HFFc6 (cell line): Measurements from ENCODE around the gene FHIT. TPM values are rescaled to one million over a fixed set of nuclear protein-coding genes. Genes with fewer than 3 reads are reported as not detected.
"Not testable (repeated sequence)": the region's sequence is repeated elsewhere in the genome, so short reads cannot be mapped to it uniquely, and the experiment has no call there.

Source experiments
- DNase-seq: peaks from one replicate; pipeline ENCODE4 v3.0.0-alpha.2; 2018
- H3K27ac Mint-ChIP-seq: 2 replicates; pipeline ENCODE4 v1.8.0; 2020; ENCODE audit warnings: mild to moderate bottlenecking, mixed read lengths
- H3K27me3 Mint-ChIP-seq: 2 replicates; pipeline ENCODE4 v1.8.0; 2021; ENCODE audit warnings: mild to moderate bottlenecking, moderate library complexity, mixed read lengths; ENCODE audit not compliant: insufficient read depth
- H3K36me3 Mint-ChIP-seq: 2 replicates; pipeline ENCODE4 v1.8.0; 2021; ENCODE audit warnings: low read depth, mixed read lengths
- H3K4me1 Mint-ChIP-seq: 2 replicates; pipeline ENCODE4 v1.8.0; 2020; ENCODE audit warnings: low read depth, mixed read lengths
- H3K4me3 Mint-ChIP-seq: 2 replicates; pipeline ENCODE4 v1.8.0; 2020; ENCODE audit warnings: mild to moderate bottlenecking, moderate library complexity, mixed read lengths
- H3K9me3 Mint-ChIP-seq: 2 replicates; pipeline ENCODE4 v1.8.0; 2020; ENCODE audit warnings: mild to moderate bottlenecking, mixed read lengths
- total RNA-seq, 6 experiments: library from RNA; stranded (reverse); fragmentation: NEBNext Ultra II Directional; extraction: Animal tissue kit (Norgen Biotek cat#: 25700); gene quantifications; 2 replicates in 1 of 6; 3 replicates in 5 of 6; pipeline ENCODE4 v1.2.3, GENCODE V29; 2021
- TF ChIP-seq, protein P1 (sequence below): fragments of 200-600 bp; sonication (generic); IDR thresholded peaks from 2 replicates; pipeline ENCODE4 v1.5.0; 2021; ENCODE audit warnings: antibody characterized with exemption, mild to moderate bottlenecking

Gene FHIT
- total RNA-seq, 6 experiments from 2014 or later = 0.33 to 0.38 TPM; not detected in 4

DNA sequence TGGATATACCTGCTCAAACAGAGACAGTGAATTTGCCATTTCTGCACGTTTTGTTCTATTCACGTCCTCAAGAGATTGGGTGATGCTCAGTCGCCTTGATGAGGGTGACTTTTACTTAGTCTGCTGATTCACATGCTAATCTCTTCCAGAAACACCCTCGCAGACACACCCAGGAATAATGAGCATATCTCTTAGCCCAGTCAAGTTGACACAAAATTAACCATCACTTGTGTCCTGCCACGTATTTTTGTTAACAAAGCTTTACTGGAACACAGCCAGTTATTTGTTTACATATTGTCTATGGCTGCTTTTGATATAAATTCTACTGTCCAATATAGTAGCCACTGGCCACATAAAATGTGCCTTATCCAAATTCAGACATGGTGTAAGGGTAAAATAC is 218.3 kb downstream of the FHIT start:
- no peak for DNase-seq
- TF ChIP-seq, protein P1, sequence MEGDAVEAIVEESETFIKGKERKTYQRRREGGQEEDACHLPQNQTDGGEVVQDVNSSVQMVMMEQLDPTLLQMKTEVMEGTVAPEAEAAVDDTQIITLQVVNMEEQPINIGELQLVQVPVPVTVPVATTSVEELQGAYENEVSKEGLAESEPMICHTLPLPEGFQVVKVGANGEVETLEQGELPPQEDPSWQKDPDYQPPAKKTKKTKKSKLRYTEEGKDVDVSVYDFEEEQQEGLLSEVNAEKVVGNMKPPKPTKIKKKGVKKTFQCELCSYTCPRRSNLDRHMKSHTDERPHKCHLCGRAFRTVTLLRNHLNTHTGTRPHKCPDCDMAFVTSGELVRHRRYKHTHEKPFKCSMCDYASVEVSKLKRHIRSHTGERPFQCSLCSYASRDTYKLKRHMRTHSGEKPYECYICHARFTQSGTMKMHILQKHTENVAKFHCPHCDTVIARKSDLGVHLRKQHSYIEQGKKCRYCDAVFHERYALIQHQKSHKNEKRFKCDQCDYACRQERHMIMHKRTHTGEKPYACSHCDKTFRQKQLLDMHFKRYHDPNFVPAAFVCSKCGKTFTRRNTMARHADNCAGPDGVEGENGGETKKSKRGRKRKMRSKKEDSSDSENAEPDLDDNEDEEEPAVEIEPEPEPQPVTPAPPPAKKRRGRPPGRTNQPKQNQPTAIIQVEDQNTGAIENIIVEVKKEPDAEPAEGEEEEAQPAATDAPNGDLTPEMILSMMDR = no peak
- Mint-ChIP-seq H3K4me1 (no peaks in the 10 kb centered on the region), H3K9me3 (peaks cover 13% of the 10 kb centered on the region), H3K27ac (no peak overlapping the region), H3K27me3 (peaks cover 3% of the 10 kb centered on the region; the same call in 1 of the 2 replicates), H3K4me3 (no peak overlapping the region), H3K36me3 (no peaks in the 10 kb centered on the region)

DNA sequence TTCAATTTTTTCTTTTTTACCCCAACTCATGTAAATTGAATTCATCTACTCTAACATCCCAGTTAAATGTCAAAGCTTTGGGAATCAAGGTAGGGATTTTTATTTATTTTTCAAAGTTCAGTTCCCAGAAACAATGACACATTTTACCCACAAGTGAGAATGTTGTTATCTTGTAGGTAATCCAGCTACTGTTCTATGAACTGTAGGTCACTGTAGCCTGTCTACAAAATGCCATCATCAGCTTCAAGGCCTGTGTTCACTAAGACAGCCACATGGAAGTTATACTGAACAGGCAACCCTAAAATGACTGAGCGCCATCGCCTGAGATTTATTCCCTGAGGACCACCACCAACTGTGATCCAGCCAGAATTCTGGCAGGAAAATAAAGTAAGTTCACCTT is 219.7 kb downstream of the FHIT start:
- H3K27ac Mint-ChIP-seq = no peak overlapping the region
- peaks cover 3% of the 10 kb centered on the region; the same call in 1 of the 2 replicates for H3K27me3 Mint-ChIP-seq
- DNase-seq = no peak
- no peak overlapping the region for H3K4me3 Mint-ChIP-seq
- H3K36me3 Mint-ChIP-seq = no peaks in the 10 kb centered on the region
- TF ChIP-seq, protein P1 = no peak
- H3K4me1 Mint-ChIP-seq = no peaks in the 10 kb centered on the region
- peaks cover 10% of the 10 kb centered on the region for H3K9me3 Mint-ChIP-seq

DNA sequence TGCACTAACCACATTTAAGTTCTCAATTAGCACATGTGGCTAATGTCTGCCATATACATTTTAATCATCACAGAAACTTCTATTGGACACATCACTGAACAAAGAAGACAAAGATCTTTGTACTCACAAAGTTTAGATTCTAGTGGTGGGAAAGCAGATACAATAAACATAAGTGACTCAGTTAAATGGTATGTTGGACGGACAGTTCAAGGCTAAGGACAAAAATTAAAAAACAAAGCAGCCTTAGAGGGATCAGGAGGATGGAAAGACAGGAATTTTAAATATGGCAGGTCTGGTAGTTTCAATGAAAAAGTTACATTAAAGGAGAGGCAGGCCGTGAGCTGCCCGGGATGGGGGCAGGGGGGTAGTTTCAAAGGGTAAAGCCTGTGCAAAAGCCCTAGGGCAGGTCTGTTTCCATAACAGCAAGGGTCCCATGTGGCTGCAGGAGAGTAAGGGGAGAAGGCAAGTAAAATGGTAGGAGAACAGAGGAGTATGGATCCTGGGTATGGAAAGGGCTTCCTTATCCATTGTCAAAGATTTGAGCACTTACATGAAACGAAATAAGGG is 220.7 kb downstream of the FHIT start:
- TF ChIP-seq, protein P1 = no peak
- no peak overlapping the region for H3K4me3 Mint-ChIP-seq
- peaks cover 3% of the 10 kb centered on the region; the same call in 1 of the 2 replicates for H3K27me3 Mint-ChIP-seq
- DNase-seq = no peak
- peaks cover 10% of the 10 kb centered on the region for H3K9me3 Mint-ChIP-seq
- H3K4me1 Mint-ChIP-seq = no peaks in the 10 kb centered on the region
- H3K36me3 Mint-ChIP-seq = no peaks in the 10 kb centered on the region
- H3K27ac Mint-ChIP-seq = no peak overlapping the region

DNA sequence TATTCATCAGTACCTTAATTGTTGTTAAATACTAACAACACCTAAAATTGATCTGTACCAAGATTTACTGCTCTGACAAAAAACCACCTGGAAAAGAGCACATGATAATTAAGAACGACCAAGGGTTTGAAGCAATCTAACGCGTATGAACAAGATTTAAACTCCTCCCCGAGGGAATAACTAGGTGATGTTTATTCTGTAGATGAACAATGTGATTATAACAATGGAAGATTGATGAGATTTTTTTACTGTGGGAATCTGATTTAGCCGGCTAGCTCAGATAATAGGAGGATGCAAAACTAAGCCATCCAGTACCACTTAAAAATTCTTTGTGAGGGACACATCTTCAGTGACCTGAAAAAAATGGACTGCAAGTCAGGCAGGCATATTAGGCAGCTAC is 222.1 kb downstream of the FHIT start:
- TF ChIP-seq, protein P1 = no peak
- Mint-ChIP-seq H3K27ac (no peak overlapping the region), H3K4me3 (no peak overlapping the region), H3K36me3 (no peaks in the 10 kb centered on the region), H3K27me3 (peaks cover 3% of the 10 kb centered on the region; the same call in 1 of the 2 replicates), H3K4me1 (no peaks in the 10 kb centered on the region), H3K9me3 (peaks cover 10% of the 10 kb centered on the region)
- DNase-seq = no peak

DNA sequence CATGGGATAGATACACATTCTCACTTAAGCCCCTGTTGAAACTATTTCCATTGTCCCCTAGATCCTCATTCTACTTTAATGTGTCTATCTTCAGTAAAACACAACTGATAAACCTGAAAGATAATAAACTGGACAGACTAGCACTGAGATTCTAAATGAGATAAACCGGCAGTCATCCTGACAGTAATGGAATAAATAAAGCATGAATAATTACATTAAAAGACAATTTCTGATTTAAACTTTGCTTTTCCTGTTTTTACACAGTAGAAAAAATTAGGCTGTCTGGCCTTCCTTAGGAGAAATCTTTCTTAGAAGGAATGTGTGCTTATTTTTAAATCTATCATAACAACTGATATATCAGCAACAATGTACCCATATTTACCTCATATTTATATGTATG is 232.4 kb downstream of the FHIT start:
- Mint-ChIP-seq H3K4me1 (no peaks in the 10 kb centered on the region), H3K27ac (no peak overlapping the region), H3K36me3 (peaks cover 10% of the 10 kb centered on the region; the same call in 1 of the 2 replicates), H3K4me3 (no peak overlapping the region), H3K9me3 (peaks cover 37% of the 10 kb centered on the region), H3K27me3 (peaks cover 2% of the 10 kb centered on the region)
- TF ChIP-seq, protein P1 = no peak
- no peak for DNase-seq

DNA sequence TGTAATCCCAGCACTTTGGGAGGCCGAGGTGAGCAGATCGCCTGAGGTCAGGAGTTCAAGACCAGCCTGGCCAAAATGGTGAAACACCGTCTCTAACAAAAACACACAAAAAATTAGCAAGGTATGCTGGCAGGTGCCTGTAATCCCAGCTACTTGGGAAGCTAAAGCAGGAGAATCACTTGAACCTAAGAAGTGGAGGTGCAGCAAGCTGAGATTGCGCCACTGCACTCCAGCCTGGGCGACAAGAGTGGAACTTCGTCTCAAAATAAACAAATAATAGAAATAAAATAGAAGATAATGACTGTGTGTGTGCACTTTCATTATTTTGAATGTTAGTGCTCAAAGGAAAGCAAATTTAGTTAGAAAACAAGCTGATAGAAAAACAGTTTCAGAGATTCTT is 234.2 kb downstream of the FHIT start:
- DNase-seq, H3K27me3 Mint-ChIP-seq, H3K4me1 Mint-ChIP-seq, H3K27ac Mint-ChIP-seq, H3K4me3 Mint-ChIP-seq, H3K36me3 Mint-ChIP-seq: not testable (repeated sequence)
- peaks cover 25% of the 10 kb centered on the region for H3K9me3 Mint-ChIP-seq
